Measurements from ENCODE around the gene CBARP. TPM values are rescaled to one million over a fixed set of nuclear protein-coding genes. Genes with fewer than 3 reads are reported as not detected.

CBARP gene
- total and polyA plus RNA-seq, 2 of the 13 experiments (the other 11 are each of a cell fraction or from before 2014, with no cell fraction given): 1.2 to 1.4 TPM

DNA sequence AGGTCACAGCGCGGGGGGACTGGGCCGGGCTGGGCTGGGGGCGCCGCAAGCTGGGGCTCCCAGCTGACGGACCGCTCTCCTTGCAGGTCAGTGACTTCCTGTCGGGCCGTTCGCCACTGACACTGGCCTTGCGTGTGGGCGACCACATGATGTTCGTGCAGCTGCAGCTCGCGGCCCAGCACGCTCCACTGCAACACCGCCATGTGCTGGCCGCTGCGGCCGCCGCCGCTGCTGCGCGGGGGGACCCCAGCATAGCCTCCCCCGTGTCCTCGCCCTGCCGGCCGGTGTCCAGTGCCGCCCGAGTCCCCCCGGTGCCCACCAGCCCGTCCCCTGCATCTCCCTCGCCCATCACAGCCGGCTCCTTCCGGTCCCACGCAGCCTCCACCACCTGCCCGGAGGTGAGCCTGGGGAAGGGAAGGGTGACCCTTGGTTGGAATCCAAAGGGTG, 16.3 kb upstream of the CBARP start (continued):
- TF ChIP-seq, protein P1, sequence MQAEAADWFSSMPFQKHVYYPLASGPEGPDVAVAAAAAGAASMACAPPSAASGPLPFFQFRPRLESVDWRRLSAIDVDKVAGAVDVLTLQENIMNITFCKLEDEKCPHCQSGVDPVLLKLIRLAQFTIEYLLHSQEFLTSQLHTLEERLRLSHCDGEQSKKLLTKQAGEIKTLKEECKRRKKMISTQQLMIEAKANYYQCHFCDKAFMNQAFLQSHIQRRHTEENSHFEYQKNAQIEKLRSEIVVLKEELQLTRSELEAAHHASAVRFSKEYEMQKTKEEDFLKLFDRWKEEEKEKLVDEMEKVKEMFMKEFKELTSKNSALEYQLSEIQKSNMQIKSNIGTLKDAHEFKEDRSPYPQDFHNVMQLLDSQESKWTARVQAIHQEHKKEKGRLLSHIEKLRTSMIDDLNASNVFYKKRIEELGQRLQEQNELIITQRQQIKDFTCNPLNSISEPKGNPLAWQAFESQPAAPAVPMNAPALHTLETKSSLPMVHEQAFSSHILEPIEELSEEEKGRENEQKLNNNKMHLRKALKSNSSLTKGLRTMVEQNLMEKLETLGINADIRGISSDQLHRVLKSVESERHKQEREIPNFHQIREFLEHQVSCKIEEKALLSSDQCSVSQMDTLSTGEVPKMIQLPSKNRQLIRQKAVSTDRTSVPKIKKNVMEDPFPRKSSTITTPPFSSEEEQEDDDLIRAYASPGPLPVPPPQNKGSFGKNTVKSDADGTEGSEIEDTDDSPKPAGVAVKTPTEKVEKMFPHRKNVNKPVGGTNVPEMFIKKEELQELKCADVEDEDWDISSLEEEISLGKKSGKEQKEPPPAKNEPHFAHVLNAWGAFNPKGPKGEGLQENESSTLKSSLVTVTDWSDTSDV (CRISPR knock-in tag; IDR thresholded peaks at IDR 0.05): 0 out of 2 replicates have a peak, but pooled peaks have one; percentile 70
- TF ChIP-seq FOSL1 (CRISPR knock-in tag; IDR thresholded peaks at IDR 0.05; ENCODE audit: borderline replicate concordance): no peak
- TF ChIP-seq CBX2 (IDR thresholded peaks at IDR 0.05; ENCODE audit: low read depth, low read length): no peak
- TF ChIP-seq CBX2 (CRISPR knock-in tag; IDR thresholded peaks at IDR 0.05; ENCODE audit: low read depth): no peak
- no peak for TF ChIP-seq SP1 (IDR thresholded peaks at IDR 0.05)
- 0 out of 2 replicates have a peak, but pooled peaks have one; percentile 37 for TF ChIP-seq SP1 (CRISPR knock-in tag; IDR thresholded peaks at IDR 0.05)
- TF ChIP-seq AGO2 (optimal IDR thresholded peaks at IDR 0.05; ENCODE audit: low read depth, low read length): peak; percentile 96
- no peak for TF ChIP-seq NFYB (CRISPR knock-in tag; IDR thresholded peaks at IDR 0.05)
- 0 out of 2 replicates have a peak, but pooled peaks have one; percentile 11 for TF ChIP-seq NRL (CRISPR knock-in tag; IDR thresholded peaks at IDR 0.05; ENCODE audit: borderline replicate concordance)
- TF ChIP-seq SOX5 (CRISPR knock-in tag; IDR thresholded peaks at IDR 0.05; ENCODE audit: borderline replicate concordance): no peak
- TF ChIP-seq SP5 (CRISPR knock-in tag; IDR thresholded peaks at IDR 0.05; ENCODE audit: borderline replicate concordance, low read depth): no peak
- TF ChIP-seq, protein P2, sequence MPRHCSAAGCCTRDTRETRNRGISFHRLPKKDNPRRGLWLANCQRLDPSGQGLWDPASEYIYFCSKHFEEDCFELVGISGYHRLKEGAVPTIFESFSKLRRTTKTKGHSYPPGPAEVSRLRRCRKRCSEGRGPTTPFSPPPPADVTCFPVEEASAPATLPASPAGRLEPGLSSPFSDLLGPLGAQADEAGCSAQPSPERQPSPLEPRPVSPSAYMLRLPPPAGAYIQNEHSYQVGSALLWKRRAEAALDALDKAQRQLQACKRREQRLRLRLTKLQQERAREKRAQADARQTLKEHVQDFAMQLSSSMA (CRISPR knock-in tag; IDR thresholded peaks at IDR 0.05): no peak
- no peak for TF ChIP-seq ZNF788 (CRISPR knock-in tag; IDR thresholded peaks at IDR 0.05; ENCODE audit: borderline replicate concordance)
- TF ChIP-seq, protein P3, sequence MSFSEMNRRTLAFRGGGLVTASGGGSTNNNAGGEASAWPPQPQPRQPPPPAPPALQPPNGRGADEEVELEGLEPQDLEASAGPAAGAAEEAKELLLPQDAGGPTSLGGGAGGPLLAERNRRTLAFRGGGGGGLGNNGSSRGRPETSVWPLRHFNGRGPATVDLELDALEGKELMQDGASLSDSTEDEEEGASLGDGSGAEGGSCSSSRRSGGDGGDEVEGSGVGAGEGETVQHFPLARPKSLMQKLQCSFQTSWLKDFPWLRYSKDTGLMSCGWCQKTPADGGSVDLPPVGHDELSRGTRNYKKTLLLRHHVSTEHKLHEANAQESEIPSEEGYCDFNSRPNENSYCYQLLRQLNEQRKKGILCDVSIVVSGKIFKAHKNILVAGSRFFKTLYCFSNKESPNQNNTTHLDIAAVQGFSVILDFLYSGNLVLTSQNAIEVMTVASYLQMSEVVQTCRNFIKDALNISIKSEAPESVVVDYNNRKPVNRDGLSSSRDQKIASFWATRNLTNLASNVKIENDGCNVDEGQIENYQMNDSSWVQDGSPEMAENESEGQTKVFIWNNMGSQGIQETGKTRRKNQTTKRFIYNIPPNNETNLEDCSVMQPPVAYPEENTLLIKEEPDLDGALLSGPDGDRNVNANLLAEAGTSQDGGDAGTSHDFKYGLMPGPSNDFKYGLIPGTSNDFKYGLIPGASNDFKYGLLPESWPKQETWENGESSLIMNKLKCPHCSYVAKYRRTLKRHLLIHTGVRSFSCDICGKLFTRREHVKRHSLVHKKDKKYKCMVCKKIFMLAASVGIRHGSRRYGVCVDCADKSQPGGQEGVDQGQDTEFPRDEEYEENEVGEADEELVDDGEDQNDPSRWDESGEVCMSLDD (CRISPR knock-in tag; IDR thresholded peaks at IDR 0.05; ENCODE audit: borderline replicate concordance): no peak
- TF ChIP-seq SKI (IDR thresholded peaks at IDR 0.05; ENCODE audit: partially characterized antibody): no peak
- TF ChIP-seq ZNF614 (CRISPR knock-in tag; IDR thresholded peaks at IDR 0.05; ENCODE audit: borderline replicate concordance): no peak
- TF ChIP-seq, protein P4, sequence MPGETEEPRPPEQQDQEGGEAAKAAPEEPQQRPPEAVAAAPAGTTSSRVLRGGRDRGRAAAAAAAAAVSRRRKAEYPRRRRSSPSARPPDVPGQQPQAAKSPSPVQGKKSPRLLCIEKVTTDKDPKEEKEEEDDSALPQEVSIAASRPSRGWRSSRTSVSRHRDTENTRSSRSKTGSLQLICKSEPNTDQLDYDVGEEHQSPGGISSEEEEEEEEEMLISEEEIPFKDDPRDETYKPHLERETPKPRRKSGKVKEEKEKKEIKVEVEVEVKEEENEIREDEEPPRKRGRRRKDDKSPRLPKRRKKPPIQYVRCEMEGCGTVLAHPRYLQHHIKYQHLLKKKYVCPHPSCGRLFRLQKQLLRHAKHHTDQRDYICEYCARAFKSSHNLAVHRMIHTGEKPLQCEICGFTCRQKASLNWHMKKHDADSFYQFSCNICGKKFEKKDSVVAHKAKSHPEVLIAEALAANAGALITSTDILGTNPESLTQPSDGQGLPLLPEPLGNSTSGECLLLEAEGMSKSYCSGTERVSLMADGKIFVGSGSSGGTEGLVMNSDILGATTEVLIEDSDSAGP (CRISPR knock-in tag; IDR thresholded peaks at IDR 0.05; ENCODE audit: borderline replicate concordance): 0 out of 2 replicates have a peak, but pooled peaks have one; percentile 3
- no peak for TF ChIP-seq MTA3 (CRISPR knock-in tag; IDR thresholded peaks at IDR 0.05)
- TF ChIP-seq ELF3 (CRISPR knock-in tag; IDR thresholded peaks at IDR 0.05): no peak
- no peak for TF ChIP-seq SATB2 (CRISPR knock-in tag; IDR thresholded peaks at IDR 0.05)
